Measurements from ENCODE around the gene HSPB8.
"Not testable (repeated sequence)": the region's sequence is repeated elsewhere in the genome, so short reads cannot be mapped to it uniquely, and the experiment has no call there.

Gene HSPB8

DNA sequence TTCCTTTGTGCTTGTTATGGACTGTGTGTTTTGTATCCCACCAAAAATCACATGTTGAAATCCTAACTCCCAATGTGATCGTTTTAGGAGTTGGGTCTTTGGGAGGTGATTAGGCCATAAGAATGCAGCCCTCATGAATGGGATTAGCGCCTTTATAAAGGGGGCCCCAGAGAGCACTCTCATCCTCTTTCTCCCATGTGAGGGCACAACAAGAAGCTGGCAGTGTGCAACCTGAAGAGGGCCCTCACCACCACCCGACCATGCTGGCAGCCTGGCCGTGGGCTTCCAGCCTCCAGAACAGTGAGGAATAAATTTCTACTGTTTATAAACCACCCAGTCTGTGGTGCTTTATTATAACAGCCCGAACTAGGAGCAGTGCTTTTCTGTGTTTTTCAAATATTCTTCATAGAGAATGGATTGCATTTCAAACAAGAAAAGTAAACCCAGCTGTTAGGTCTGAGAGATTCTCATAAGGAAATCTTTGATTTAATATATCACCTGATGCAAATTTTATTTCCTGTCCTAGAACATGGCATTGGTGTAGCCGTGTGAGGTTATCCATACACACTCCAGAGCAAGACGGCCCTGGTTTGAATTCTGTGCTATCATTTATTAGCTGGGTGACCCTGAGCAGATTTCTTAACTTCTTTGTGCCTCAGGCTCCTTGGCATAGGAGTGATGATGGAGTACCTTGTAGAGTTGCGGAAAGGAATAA lies 27.8 kb downstream of the HSPB8 start:
- Mint-ChIP-seq H3K36me3 (ENCODE audit: low read depth) (no peaks in the 10 kb centered on the region), H3K27me3 (ENCODE audit: low read depth) (no peaks in the 10 kb centered on the region)

DNA sequence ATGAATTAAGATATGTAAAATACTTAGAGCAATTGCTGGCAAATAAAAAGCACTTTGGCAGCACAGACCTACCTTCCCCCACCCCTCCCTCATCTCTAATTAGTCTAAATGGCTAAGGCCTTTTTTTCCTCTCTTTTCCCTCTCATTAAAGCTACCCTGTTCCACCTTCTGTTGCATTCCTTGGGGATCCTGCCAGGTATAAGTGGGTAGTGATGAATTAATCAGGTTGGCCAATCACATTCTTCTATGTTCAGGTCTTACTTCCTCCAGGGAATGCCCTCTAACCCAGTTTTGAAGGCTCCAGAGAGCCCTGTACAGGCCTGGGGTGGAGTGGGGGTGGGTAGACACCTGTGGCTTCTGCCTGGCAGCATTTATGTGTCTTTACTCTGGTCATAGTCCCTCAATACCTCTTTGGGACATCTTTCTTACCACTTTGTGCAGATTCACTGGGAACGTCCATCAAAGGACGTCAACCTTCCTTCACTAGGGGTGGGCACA lies 28.4 kb downstream of the HSPB8 start:
- Mint-ChIP-seq H3K27ac (no peak overlapping the region), H3K36me3 (ENCODE audit: low read depth) (no peaks in the 10 kb centered on the region), H3K9me3 (no peaks in the 10 kb centered on the region), H3K4me3 (no peak overlapping the region), H3K4me1 (ENCODE audit: low read depth) (no peaks in the 10 kb centered on the region), H3K27me3 (ENCODE audit: low read depth) (no peaks in the 10 kb centered on the region)
- DNase-seq (ENCODE audit: low spot score), result no peak

More for the DNA sequence above, 27.8 kb downstream of the HSPB8 start:
- Mint-ChIP-seq H3K9me3 (no peaks in the 10 kb centered on the region), H3K4me3 (no peak overlapping the region), H3K4me1 (ENCODE audit: low read depth) (no peaks in the 10 kb centered on the region), H3K27ac (no peak overlapping the region)
- DNase-seq (ENCODE audit: low spot score), result no peak

DNA sequence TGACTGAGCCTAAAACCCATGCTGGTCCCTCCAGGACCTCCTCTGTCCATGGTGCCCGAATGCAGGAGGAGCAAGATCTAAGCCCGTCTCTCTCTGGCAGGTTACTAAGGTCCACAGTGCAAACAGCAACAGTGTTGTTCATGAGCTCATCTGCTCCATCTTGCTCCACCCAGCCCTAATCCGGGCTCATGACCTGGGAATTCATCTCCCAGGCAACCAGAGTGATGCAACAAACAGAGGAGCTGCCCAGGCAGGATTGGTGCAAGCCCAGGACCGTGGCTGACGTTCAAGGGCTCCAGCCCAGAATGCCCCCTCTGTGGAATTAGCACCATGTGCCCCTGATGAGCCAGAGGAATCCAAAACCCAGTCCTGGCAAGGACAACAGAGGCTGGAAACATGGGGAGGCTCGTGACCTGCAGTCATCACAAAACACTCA lies 29.9 kb downstream of the HSPB8 start:
- no peak for DNase-seq (ENCODE audit: low spot score)
- H3K4me3 Mint-ChIP-seq, result no peak overlapping the region
- no peak overlapping the region for H3K27ac Mint-ChIP-seq
- H3K27me3 Mint-ChIP-seq (ENCODE audit: low read depth), result no peaks in the 10 kb centered on the region
- no peaks in the 10 kb centered on the region for H3K36me3 Mint-ChIP-seq (ENCODE audit: low read depth)
- no peaks in the 10 kb centered on the region for H3K9me3 Mint-ChIP-seq
- no peaks in the 10 kb centered on the region for H3K4me1 Mint-ChIP-seq (ENCODE audit: low read depth)

DNA sequence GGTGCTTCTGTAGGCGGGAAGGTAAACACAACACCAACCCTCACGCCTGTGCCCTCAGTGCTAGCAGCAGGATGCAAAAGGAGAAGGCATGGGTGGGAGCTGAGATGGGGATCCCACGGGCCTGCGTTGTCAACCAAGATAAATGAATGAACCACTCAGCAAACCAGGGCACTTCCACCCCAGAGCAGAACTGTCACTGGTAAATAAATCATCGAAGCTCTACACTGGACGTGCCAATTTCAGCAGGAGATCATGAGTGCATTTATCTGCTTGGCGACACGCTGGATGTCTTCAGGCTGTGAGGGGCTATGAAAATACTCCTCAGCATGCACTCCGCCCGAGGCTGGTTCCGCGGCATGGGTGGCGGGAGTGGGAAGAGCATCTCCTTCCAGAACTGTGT lies 33.2 kb downstream of the HSPB8 start:
- Mint-ChIP-seq H3K27ac (no peak overlapping the region), H3K36me3 (ENCODE audit: low read depth) (no peaks in the 10 kb centered on the region), H3K4me1 (ENCODE audit: low read depth) (no peaks in the 10 kb centered on the region), H3K4me3 (no peak overlapping the region), H3K9me3 (no peaks in the 10 kb centered on the region), H3K27me3 (ENCODE audit: low read depth) (no peaks in the 10 kb centered on the region)
- DNase-seq (ENCODE audit: low spot score), result no peak

DNA sequence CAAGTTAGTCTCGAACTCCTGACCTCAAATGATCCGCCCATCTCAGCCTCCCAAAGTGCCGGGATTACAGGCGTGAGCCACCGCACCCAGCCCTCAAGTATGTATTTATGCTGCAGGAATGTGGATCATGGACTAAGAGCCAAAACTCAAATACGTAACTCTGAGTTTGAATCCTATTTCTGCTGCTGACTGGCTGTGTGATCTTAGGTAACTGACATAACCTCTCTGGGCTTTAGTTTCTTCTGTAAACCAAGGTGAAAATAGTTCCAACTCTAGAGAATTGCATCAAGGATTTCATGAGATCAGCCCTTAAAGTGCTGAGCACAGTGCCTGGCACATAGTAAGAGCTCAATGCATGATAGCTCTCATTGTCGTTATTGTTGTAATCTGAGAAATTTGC lies 37.4 kb downstream of the HSPB8 start:
- Mint-ChIP-seq H3K36me3 (ENCODE audit: low read depth) (no peaks in the 10 kb centered on the region), H3K27me3 (ENCODE audit: low read depth) (no peaks in the 10 kb centered on the region), H3K4me3 (no peak overlapping the region), H3K9me3 (no peaks in the 10 kb centered on the region), H3K4me1 (ENCODE audit: low read depth) (no peaks in the 10 kb centered on the region), H3K27ac (no peak overlapping the region)
- no peak for DNase-seq (ENCODE audit: low spot score)

GRCh38 chr12:119218875-119219274 lies 40.1 kb downstream of the HSPB8 start:
- not testable (repeated sequence) for H3K4me1 Mint-ChIP-seq (ENCODE audit: low read depth); H3K4me3 Mint-ChIP-seq; DNase-seq (ENCODE audit: low spot score); H3K27me3 Mint-ChIP-seq (ENCODE audit: low read depth); H3K36me3 Mint-ChIP-seq (ENCODE audit: low read depth); H3K27ac Mint-ChIP-seq; H3K9me3 Mint-ChIP-seq

DNA sequence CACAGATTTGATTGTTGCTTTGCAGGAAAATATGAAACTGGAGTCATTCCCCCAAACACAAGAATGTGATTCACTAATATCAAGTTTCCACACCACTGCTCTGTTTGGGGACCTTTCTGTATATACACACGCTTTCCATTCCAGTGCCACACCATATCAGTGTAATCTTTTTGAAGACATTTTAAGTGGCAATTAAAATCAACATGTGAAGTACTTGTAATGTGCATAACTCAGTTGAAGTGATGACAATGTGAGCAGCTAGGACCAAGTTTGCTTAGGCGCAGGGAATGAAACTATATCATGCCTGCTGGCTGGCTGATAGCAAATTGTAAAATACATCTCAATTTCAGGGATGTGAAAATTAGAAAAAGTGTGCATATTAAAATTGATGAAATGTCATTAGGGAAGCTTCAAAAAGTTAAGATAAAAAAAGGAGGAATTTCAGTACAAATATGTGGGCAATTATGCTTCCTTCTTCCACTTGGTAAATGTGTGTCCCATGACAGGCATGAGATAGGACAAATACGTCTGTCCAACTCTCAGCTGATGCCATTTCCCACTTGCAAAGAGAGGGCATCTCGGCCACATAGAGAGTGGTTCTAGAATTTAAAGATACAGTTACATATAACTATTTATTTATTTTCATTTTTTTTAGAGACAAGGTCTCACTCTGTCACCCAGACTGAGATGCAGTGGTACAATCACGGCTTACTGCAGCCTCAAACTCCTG lies 43.7 kb downstream of the HSPB8 start:
- Mint-ChIP-seq H3K27ac (no peak overlapping the region), H3K4me1 (ENCODE audit: low read depth) (no peaks in the 10 kb centered on the region)

GRCh38 chr12:119225454-119225853 lies 46.7 kb downstream of the HSPB8 start:
- Mint-ChIP-seq H3K9me3 (peaks cover 4% of the 10 kb centered on the region), H3K27me3 (ENCODE audit: low read depth) (no peaks in the 10 kb centered on the region), H3K4me3 (no peak overlapping the region), H3K4me1 (ENCODE audit: low read depth) (no peaks in the 10 kb centered on the region), H3K36me3 (ENCODE audit: low read depth) (no peaks in the 10 kb centered on the region), H3K27ac (no peak overlapping the region)
- no peak for DNase-seq (ENCODE audit: low spot score)

More for the DNA sequence above, 43.7 kb downstream of the HSPB8 start:
- Mint-ChIP-seq H3K4me3 (no peak overlapping the region), H3K36me3 (ENCODE audit: low read depth) (no peaks in the 10 kb centered on the region), H3K9me3 (no peaks in the 10 kb centered on the region), H3K27me3 (ENCODE audit: low read depth) (no peaks in the 10 kb centered on the region)
- DNase-seq (ENCODE audit: low spot score), result no peak

DNA sequence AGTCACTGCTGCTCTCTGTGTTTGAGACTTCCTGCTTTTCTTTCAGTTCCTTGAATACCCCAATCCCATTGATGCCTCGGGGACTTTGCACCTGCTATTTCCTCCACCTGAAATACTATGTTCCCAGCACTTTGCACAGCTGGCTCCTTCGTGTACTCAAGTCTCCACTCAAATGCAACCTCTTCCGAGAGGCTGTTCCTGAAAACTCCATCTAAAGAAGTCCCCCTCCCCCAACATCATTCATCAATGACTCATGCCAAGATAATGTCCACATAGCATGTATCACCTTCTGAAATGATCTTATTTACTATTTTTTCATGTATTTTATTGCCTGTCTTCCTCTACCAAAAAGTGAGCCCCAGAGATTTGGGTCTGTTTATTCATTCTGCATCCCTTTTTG lies 48.6 kb downstream of the HSPB8 start:
- H3K9me3 Mint-ChIP-seq, result peaks cover 4% of the 10 kb centered on the region
- H3K27ac Mint-ChIP-seq, result no peak overlapping the region
- no peaks in the 10 kb centered on the region for H3K4me1 Mint-ChIP-seq (ENCODE audit: low read depth)
- no peak overlapping the region for H3K4me3 Mint-ChIP-seq
- no peaks in the 10 kb centered on the region for H3K27me3 Mint-ChIP-seq (ENCODE audit: low read depth)
- H3K36me3 Mint-ChIP-seq (ENCODE audit: low read depth), result no peaks in the 10 kb centered on the region
- no peak for DNase-seq (ENCODE audit: low spot score)

GRCh38 chr12:119229205-119229604 lies 50.5 kb downstream of the HSPB8 start:
- Mint-ChIP-seq H3K27me3 (ENCODE audit: low read depth) (no peaks in the 10 kb centered on the region), H3K4me3 (no peak overlapping the region), H3K4me1 (ENCODE audit: low read depth) (no peaks in the 10 kb centered on the region), H3K27ac (no peak overlapping the region), H3K36me3 (ENCODE audit: low read depth) (no peaks in the 10 kb centered on the region), H3K9me3 (peaks cover 4% of the 10 kb centered on the region)
- no peak for DNase-seq (ENCODE audit: low spot score)

DNA sequence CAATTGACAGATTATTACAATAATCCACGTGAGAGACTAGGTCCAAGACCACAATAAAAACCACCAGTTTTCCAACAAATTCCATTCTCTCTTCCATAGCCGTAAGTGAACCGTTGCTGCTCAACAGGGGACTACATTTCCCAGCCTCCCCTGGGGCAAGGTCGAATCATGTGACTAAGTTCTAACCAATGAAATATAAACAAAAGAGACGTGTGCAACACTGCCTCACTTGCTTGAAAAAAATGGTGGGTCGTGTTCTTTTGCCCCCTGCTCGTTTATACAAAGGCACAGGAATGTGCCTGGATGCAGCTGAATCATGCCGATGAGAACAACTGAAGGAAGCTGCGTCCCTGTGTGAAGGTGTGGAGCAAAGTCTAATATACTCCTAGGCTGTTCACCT lies 51.1 kb downstream of the HSPB8 start:
- DNase-seq (ENCODE audit: low spot score), result no peak
- Mint-ChIP-seq H3K27me3 (ENCODE audit: low read depth) (no peaks in the 10 kb centered on the region), H3K4me1 (ENCODE audit: low read depth) (no peaks in the 10 kb centered on the region), H3K36me3 (ENCODE audit: low read depth) (no peaks in the 10 kb centered on the region), H3K9me3 (peaks cover 4% of the 10 kb centered on the region), H3K27ac (no peak overlapping the region), H3K4me3 (no peak overlapping the region)

DNA sequence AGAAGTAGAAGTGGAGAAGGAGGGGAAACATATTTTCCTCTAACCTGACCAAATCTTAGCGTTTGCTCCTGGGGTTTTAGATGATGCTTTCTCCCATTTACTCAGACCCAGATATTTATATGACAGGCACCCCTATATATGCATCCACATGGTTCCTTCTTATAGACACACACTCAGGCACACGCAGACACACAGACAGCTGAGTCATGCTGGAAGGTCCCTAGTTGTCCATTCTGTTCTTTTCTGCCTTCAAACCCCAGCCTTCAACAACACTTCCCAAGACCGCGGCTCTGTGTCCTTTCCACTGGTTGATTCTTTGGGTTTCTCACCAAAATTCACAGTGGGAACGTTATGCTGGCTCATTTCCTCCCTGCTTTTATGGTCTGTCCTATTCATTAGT lies 52.1 kb downstream of the HSPB8 start:
- DNase-seq (ENCODE audit: low spot score), result no peak
- Mint-ChIP-seq H3K4me1 (ENCODE audit: low read depth) (no peaks in the 10 kb centered on the region), H3K9me3 (peaks cover 4% of the 10 kb centered on the region), H3K27me3 (ENCODE audit: low read depth) (no peaks in the 10 kb centered on the region), H3K36me3 (ENCODE audit: low read depth) (no peaks in the 10 kb centered on the region), H3K4me3 (no peak overlapping the region), H3K27ac (no peak overlapping the region)

GRCh38 chr12:119231774-119232173 lies 53.0 kb downstream of the HSPB8 start:
- Mint-ChIP-seq H3K36me3 (ENCODE audit: low read depth) (no peaks in the 10 kb centered on the region), H3K27me3 (ENCODE audit: low read depth) (no peaks in the 10 kb centered on the region), H3K9me3 (peaks cover 4% of the 10 kb centered on the region), H3K4me3 (no peak overlapping the region), H3K4me1 (ENCODE audit: low read depth) (no peaks in the 10 kb centered on the region), H3K27ac (no peak overlapping the region)
- DNase-seq (ENCODE audit: low spot score), result no peak

GRCh38 chr12:119235197-119235751 lies 56.5 kb downstream of the HSPB8 start:
- Mint-ChIP-seq H3K27ac (no peak overlapping the region), H3K27me3 (ENCODE audit: low read depth) (no peaks in the 10 kb centered on the region), H3K4me1 (ENCODE audit: low read depth) (no peaks in the 10 kb centered on the region), H3K4me3 (no peak overlapping the region), H3K36me3 (ENCODE audit: low read depth) (no peaks in the 10 kb centered on the region), H3K9me3 (no peaks in the 10 kb centered on the region)
- DNase-seq (ENCODE audit: low spot score), result no peak
